ENCODE measurements around the gene MYO9B.

DNA sequence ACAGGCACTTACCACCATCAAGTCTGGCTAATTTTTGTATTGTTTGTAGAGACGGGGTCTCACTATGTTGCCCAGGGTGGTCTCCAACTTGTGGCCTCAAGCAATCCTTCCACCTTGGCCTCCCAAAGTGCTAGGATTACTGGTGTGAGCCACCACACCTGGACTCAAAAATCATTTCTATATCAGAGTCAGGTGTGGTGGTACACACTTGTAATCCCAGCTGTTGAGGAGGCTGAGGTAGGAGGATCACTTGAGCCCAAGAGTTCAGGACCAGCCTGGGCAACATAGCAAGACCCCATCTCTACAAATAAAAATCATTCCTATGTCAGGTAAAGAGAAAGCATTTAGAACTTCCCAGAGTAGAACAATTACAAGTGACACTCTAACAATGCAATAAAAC lies 48.4 kb downstream of the MYO9B start:
- no peak for TF ChIP-seq STAT6 (CRISPR knock-in tag; conservative IDR thresholded peaks at IDR 0.05; ENCODE audit: low read depth)
- no peak for TF ChIP-seq CTCF (IDR thresholded peaks at IDR 0.05)
- TF ChIP-seq IRF1 (CRISPR knock-in tag; IDR thresholded peaks at IDR 0.05): no peak
- TF ChIP-seq ATF1 (CRISPR knock-in tag; IDR thresholded peaks at IDR 0.05): no peak
- no peak for TF ChIP-seq JAZF1 (CRISPR knock-in tag; IDR thresholded peaks at IDR 0.05)
- no peak for TF ChIP-seq NFYB (CRISPR knock-in tag; conservative IDR thresholded peaks at IDR 0.05; ENCODE audit: low read depth)
- TF ChIP-seq CBFB (CRISPR knock-in tag; IDR thresholded peaks at IDR 0.05; ENCODE audit: low read depth): no peak
- TF ChIP-seq AR (CRISPR knock-in tag; IDR thresholded peaks at IDR 0.05): no peak
- no peak for TF ChIP-seq CREM (CRISPR knock-in tag; IDR thresholded peaks at IDR 0.05)
- TF ChIP-seq NR2C2 (CRISPR knock-in tag; IDR thresholded peaks at IDR 0.05): no peak
- peak; percentile 75 for TF ChIP-seq ZNF121 (CRISPR knock-in tag; IDR thresholded peaks at IDR 0.05)
- no peak for TF ChIP-seq GRHL2 (CRISPR knock-in tag; IDR thresholded peaks at IDR 0.05; ENCODE audit: insufficient replicate concordance, severe bottlenecking)
